ENCODE results near the gene AP1M1.
A peak's percentile ranks its signal among the peaks of the same experiment; 100 is the strongest.

AP1M1 gene

DNA sequence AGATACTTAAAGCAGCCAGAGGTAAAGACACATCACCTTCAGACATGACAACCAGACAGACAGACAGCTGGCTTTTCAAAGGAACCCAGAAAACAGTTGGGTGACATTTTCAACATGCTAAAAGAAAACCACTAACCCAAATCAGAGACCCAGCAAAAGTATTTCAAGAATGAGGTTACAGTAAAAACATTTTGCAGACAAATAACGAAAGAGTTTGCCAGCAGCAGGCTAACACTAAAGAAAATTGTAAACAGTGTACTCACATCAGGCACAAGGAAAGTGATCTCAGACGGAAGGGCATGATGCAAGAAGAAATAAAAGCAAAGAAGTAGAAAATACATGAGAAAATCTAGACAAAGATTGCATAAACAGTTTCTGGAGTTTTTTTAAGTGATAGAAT is 46.4 kb downstream of the AP1M1 start:
- TF ChIP-seq EZH2phosphoT487 (IDR thresholded peaks at IDR 0.05; ENCODE audit: borderline replicate concordance, low read length): no peak
- TF ChIP-seq, protein P1, sequence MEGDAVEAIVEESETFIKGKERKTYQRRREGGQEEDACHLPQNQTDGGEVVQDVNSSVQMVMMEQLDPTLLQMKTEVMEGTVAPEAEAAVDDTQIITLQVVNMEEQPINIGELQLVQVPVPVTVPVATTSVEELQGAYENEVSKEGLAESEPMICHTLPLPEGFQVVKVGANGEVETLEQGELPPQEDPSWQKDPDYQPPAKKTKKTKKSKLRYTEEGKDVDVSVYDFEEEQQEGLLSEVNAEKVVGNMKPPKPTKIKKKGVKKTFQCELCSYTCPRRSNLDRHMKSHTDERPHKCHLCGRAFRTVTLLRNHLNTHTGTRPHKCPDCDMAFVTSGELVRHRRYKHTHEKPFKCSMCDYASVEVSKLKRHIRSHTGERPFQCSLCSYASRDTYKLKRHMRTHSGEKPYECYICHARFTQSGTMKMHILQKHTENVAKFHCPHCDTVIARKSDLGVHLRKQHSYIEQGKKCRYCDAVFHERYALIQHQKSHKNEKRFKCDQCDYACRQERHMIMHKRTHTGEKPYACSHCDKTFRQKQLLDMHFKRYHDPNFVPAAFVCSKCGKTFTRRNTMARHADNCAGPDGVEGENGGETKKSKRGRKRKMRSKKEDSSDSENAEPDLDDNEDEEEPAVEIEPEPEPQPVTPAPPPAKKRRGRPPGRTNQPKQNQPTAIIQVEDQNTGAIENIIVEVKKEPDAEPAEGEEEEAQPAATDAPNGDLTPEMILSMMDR (IDR thresholded peaks at IDR 0.05; ENCODE audit: low read depth, low read length, poor library complexity, severe bottlenecking): no peak
- H3K4me3 ChIP-seq (ENCODE audit: low read length): no peak overlapping the region
- no peaks in the 10 kb centered on the region for H3K9me3 ChIP-seq (ENCODE audit: control insufficient read depth, insufficient read depth, low read length)
- no peaks in the 10 kb centered on the region for H3K4me1 ChIP-seq (ENCODE audit: control insufficient read depth, low read length)
- H4K20me1 ChIP-seq (ENCODE audit: control insufficient read depth, insufficient read depth, low read depth, low read length): no peaks in the 10 kb centered on the region
- no peaks in the 10 kb centered on the region for H3K27me3 ChIP-seq (ENCODE audit: control insufficient read depth, low read length)
- no peaks in the 10 kb centered on the region for H3K9me2 ChIP-seq (replicated peaks; ENCODE audit: control insufficient read depth, low read length)
- H3K36me3 ChIP-seq (ENCODE audit: control insufficient read depth, low read length): no peaks in the 10 kb centered on the region
- H3K79me2 ChIP-seq (ENCODE audit: control insufficient read depth, low read length): no peaks in the 10 kb centered on the region
- H3F3A ChIP-seq (ENCODE audit: control insufficient read depth, insufficient read depth): no peaks in the 10 kb centered on the region
- no peak overlapping the region for H3K4me2 ChIP-seq (ENCODE audit: low read length)
- H3K27ac ChIP-seq (ENCODE audit: low read depth, low read length): no peak overlapping the region

DNA sequence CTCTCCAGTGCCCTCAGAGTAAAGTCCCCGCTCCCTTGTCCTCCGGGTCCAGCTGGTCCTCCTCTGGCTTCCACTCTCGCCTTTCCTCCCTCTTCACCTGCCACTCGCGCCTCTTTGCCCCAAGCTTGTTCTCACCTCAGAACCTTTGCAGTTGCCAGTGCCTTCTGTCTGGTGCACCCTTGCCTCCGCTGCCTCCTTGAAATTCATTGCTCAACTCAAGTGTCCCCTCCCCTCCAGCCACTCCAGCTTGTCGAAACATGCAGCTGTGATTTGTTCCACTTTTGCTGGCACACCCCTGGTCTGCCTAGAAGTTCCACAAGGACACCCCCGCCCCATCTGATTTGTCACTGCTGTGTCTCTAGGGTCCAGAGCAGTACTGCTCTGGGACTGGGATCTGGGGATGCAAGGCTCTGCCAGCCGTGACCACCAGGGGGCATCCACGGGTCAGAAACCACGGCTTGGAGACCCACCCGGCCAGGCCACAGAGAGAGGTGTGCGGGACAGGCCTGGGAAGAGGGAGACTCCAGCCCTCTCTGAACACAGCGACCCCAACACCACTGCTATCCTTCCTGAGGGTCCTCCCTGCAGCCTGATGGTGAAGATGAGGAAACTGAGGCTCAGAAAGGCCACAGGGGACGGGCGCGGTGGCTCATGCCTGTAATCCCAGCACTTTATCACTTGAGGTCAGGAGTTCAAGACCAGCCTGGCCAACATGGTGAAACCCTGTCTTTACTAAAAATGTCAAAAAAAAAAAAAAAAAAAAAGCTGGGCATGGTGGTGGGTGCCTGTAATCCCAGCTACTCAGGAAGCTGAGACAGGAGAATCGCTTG is 49.9 kb downstream of the AP1M1 start:
- no peaks in the 10 kb centered on the region for H3K9me2 ChIP-seq (replicated peaks; ENCODE audit: control insufficient read depth, low read length)
- no peaks in the 10 kb centered on the region for H3K36me3 ChIP-seq (ENCODE audit: control insufficient read depth, low read length)
- no peak overlapping the region for H3K4me3 ChIP-seq (ENCODE audit: low read length)
- no peaks in the 10 kb centered on the region for H3F3A ChIP-seq (ENCODE audit: control insufficient read depth, insufficient read depth)
- no peak overlapping the region for H3K27ac ChIP-seq (ENCODE audit: low read depth, low read length)
- TF ChIP-seq, protein P1 (IDR thresholded peaks at IDR 0.05; ENCODE audit: low read depth, low read length, poor library complexity, severe bottlenecking): peak; percentile 99
- TF ChIP-seq EZH2phosphoT487 (IDR thresholded peaks at IDR 0.05; ENCODE audit: borderline replicate concordance, low read length): no peak
- H3K79me2 ChIP-seq (ENCODE audit: control insufficient read depth, low read length): no peaks in the 10 kb centered on the region
- H4K20me1 ChIP-seq (ENCODE audit: control insufficient read depth, insufficient read depth, low read depth, low read length): no peaks in the 10 kb centered on the region
- peaks cover 6% of the 10 kb centered on the region for H3K4me1 ChIP-seq (ENCODE audit: control insufficient read depth, low read length)
- no peak overlapping the region for H3K4me2 ChIP-seq (ENCODE audit: low read length)
- H3K27me3 ChIP-seq (ENCODE audit: control insufficient read depth, low read length): no peaks in the 10 kb centered on the region
- no peaks in the 10 kb centered on the region for H3K9me3 ChIP-seq (ENCODE audit: control insufficient read depth, insufficient read depth, low read length)

DNA sequence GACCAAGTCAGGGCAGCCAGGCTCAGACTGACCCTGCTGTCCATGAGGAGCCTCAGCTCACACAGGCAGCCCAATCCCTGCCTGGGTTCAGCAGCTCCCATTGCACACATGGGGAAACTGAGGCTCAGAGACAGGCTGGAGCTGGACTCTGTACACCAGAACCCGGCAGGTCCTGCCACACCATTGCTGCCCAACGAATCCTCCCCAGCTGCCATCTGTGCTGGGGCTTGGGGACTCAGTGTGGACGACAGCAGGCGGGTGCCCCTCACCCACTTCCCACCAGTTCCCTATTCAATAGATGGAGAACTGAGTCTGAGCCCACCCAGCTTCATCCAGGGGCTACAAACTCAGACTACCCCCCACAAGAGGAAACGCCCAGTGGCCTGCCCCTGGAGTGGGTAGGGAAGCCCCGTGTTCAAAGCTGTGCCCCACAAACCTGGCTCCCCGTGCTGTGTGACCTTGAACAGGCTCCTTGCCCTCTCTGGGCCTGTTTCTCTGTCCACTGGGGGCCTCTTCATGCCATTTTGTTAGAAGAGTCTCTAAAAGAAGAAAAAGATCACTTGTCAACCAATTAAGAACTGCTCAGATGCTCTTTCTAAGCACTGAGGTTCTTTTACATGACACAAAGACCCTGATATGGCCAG is 50.8 kb downstream of the AP1M1 start:
- TF ChIP-seq, protein P1 (IDR thresholded peaks at IDR 0.05; ENCODE audit: low read depth, low read length, poor library complexity, severe bottlenecking): no peak
- Histone ChIP-seq H3K4me2 (ENCODE audit: low read length) (no peak overlapping the region), H3K4me1 (ENCODE audit: control insufficient read depth, low read length) (peaks cover 16% of the 10 kb centered on the region), H3F3A (ENCODE audit: control insufficient read depth, insufficient read depth) (no peaks in the 10 kb centered on the region), H4K20me1 (ENCODE audit: control insufficient read depth, insufficient read depth, low read depth, low read length) (no peaks in the 10 kb centered on the region), H3K9me3 (ENCODE audit: control insufficient read depth, insufficient read depth, low read length) (no peaks in the 10 kb centered on the region), H3K9me2 (replicated peaks; ENCODE audit: control insufficient read depth, low read length) (no peaks in the 10 kb centered on the region), H3K36me3 (ENCODE audit: control insufficient read depth, low read length) (no peaks in the 10 kb centered on the region), H3K79me2 (ENCODE audit: control insufficient read depth, low read length) (no peaks in the 10 kb centered on the region), H3K4me3 (ENCODE audit: low read length) (no peak overlapping the region), H3K27me3 (ENCODE audit: control insufficient read depth, low read length) (no peaks in the 10 kb centered on the region), H3K27ac (ENCODE audit: low read depth, low read length) (no peak overlapping the region)
